ENCODE data around the gene KLHL29.
"Not testable (repeated sequence)": the region's sequence is repeated elsewhere in the genome, so short reads cannot be mapped to it uniquely, and the experiment has no call there.

Gene KLHL29

GRCh38 chr2:23373666-23374065 is 11.3 kb upstream of the KLHL29 start:
- no peak for DNase-seq

GRCh38 chr2:23375448-23375847 is 9.5 kb upstream of the KLHL29 start:
- DNase-seq = peak; percentile 14

- no peak for DNase-seq
Measured at GRCh38 chr2:23376075-23376474, 8.9 kb upstream of the KLHL29 start.

GRCh38 chr2:23376972-23377371 is 8.0 kb upstream of the KLHL29 start:
- no peak for DNase-seq

- DNase-seq = no peak
Measured at GRCh38 chr2:23377771-23378170, 7.2 kb upstream of the KLHL29 start.

- no peak for DNase-seq
Measured at GRCh38 chr2:23378496-23378895, 6.5 kb upstream of the KLHL29 start.

- DNase-seq = no peak
Measured at GRCh38 chr2:23379220-23379695, 5.7 kb upstream of the KLHL29 start.

- no peak for DNase-seq
Measured at GRCh38 chr2:23380562-23381065, 4.4 kb upstream of the KLHL29 start.

- DNase-seq = no peak
Measured at GRCh38 chr2:23381084-23381483, 3.9 kb upstream of the KLHL29 start.

- no peak for DNase-seq
Measured at GRCh38 chr2:23381485-23381884, 3.5 kb upstream of the KLHL29 start.

- no peak for DNase-seq
Measured at GRCh38 chr2:23383100-23383499, 1.9 kb upstream of the KLHL29 start.

GRCh38 chr2:23385351-23385747 is 370 bp downstream of the KLHL29 start:
- DNase-seq = no peak

- DNase-seq = no peak
Measured at GRCh38 chr2:23385748-23386338, 864 bp downstream of the KLHL29 start.

- no peak for DNase-seq
Measured at GRCh38 chr2:23386339-23387220, 1.6 kb downstream of the KLHL29 start.

GRCh38 chr2:23387221-23387550 is 2.2 kb downstream of the KLHL29 start:
- no peak for DNase-seq

GRCh38 chr2:23387845-23388244 is 2.9 kb downstream of the KLHL29 start:
- no peak for DNase-seq

- no peak for DNase-seq
Measured at GRCh38 chr2:23388294-23388693, 3.3 kb downstream of the KLHL29 start.

- no peak for DNase-seq
Measured at GRCh38 chr2:23388756-23389514, 4.0 kb downstream of the KLHL29 start.

- no peak for DNase-seq
Measured at GRCh38 chr2:23390152-23390551, 5.2 kb downstream of the KLHL29 start.

- not testable (repeated sequence) for DNase-seq
Measured at GRCh38 chr2:23391237-23391736, 6.3 kb downstream of the KLHL29 start.

- no peak for DNase-seq
Measured at GRCh38 chr2:23393722-23394121, 8.7 kb downstream of the KLHL29 start.

GRCh38 chr2:23394700-23395099 is 9.7 kb downstream of the KLHL29 start:
- DNase-seq = no peak

GRCh38 chr2:23397478-23397877 is 12.5 kb downstream of the KLHL29 start:
- no peak for DNase-seq

Measured in NCI-H187 treated with DMSO at 0.1 percent for 48 hours (cell line).